Activated CD8-positive, alpha-beta T cell treated with anti-CD3 and anti-CD28 coated beads, Interleukin-2, amount 10 ng/mL, durations not matched to agents 7 days and 5 days (primary cell): Measurements from ENCODE around the gene CDH5. TPM values are rescaled to one million over a fixed set of nuclear protein-coding genes. Genes with fewer than 3 reads are reported as not detected.

Experiments
- ATAC-seq: fragments of 150-1000 bp; cut with Tn5 transposase; one replicate; pipeline ENCODE4 v1.10.0; 2021; ENCODE audit warnings: moderate library complexity
- CTCF ChIA-PET: fragments of 350-600 bp; sonication (Branson Sonifier 250); formaldehyde crosslinking; loops from one replicate; lab custom pipeline; 2021; ENCODE audit warnings: antibody characterized with exemption; lab: Charles Lee
- POLR2A ChIA-PET: fragments of 350-600 bp; sonication (Branson Sonifier 250); formaldehyde crosslinking; loops from one replicate; lab custom pipeline; 2021; ENCODE audit warnings: antibody characterized with exemption; lab: Charles Lee
- DNase-seq: peaks from one replicate; pipeline ENCODE4 v3.0.0-alpha.2; 2020
- H3K27ac Mint-ChIP-seq: one replicate; pipeline ENCODE4 v1.8.0; 2021; ENCODE audit warnings: mild to moderate bottlenecking, mixed read lengths
- H3K27me3 Mint-ChIP-seq: one replicate; pipeline ENCODE4 v1.8.0; 2021; ENCODE audit warnings: low read depth, mixed read lengths
- H3K36me3 Mint-ChIP-seq: one replicate; pipeline ENCODE4 v1.8.0; 2021; ENCODE audit warnings: low read depth, mixed read lengths
- H3K4me1 Mint-ChIP-seq: one replicate; pipeline ENCODE4 v1.8.0; 2021; ENCODE audit warnings: low read depth, mixed read lengths
- H3K4me3 Mint-ChIP-seq: one replicate; pipeline ENCODE4 v1.8.0; 2021; ENCODE audit warnings: mild to moderate bottlenecking, mixed read lengths
- H3K9me3 Mint-ChIP-seq: one replicate; pipeline ENCODE4 v1.8.0; 2022; ENCODE audit warnings: mixed read lengths; ENCODE audit not compliant: insufficient read depth
- total RNA-seq, 2 experiments: library from RNA; stranded (reverse); gene quantifications; one replicate each; pipeline ENCODE4 v1.2.3, GENCODE V29; 2021

The CDH5 gene
- total RNA-seq, 2 experiments from 2014 or later = not detected

- Mint-ChIP-seq H3K27ac (no peak overlapping the region), H3K27me3 (peaks cover 10% of the 10 kb centered on the region), H3K4me3 (no peak overlapping the region), H3K4me1 (no peaks in the 10 kb centered on the region), H3K9me3 (no peaks in the 10 kb centered on the region), H3K36me3 (no peaks in the 10 kb centered on the region)
- ChIA-PET CTCF (no interaction called here), POLR2A (no interaction called here)
- DNase-seq (no peak), ATAC-seq (no peak)
Observed at GRCh38 chr16:66388350-66389139, 22.1 kb downstream of the CDH5 start.

GRCh38 chr16:66389256-66390176, 23.0 kb downstream of the CDH5 start:
- Mint-ChIP-seq H3K9me3 (no peaks in the 10 kb centered on the region), H3K27me3 (peaks cover 10% of the 10 kb centered on the region), H3K4me1 (no peaks in the 10 kb centered on the region), H3K4me3 (no peak overlapping the region), H3K36me3 (no peaks in the 10 kb centered on the region), H3K27ac (no peak overlapping the region)
- CTCF ChIA-PET = no interaction called here
- POLR2A ChIA-PET = no interaction called here
- DNase-seq = no peak
- no peak for ATAC-seq

DNA sequence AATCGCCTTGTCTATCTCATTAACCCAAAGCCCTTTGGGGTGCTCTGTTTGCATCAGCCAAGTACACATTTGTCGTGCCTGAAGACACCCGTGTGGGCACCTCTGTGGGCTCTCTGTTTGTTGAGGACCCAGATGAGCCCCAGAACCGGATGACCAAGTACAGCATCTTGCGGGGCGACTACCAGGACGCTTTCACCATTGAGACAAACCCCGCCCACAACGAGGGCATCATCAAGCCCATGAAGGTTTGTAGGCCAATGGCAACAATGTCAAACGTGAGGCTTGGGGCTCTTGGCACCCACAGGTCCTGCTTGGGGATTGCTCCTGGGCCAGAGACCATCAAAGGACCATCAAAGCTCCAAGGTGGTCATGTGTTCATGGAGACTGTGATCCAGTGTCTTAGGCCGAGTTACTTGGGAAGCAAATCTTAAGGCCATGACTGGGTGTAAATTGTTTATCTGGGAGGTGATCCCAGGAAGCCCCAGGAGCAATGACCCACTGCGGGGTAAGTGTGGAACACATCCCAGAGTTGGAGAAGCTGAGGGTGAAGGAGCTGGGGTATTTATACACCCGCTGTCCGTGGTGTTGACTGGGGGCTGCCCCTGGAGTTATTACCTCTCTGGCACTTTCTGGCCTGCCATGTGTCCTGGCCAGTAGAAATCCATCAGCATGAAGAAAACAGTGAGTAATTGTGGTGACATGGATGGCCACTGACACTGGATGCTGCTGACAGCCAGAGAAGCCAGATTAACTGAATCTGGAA, 24.0 kb downstream of the CDH5 start:
- Mint-ChIP-seq H3K27me3 (peaks cover 11% of the 10 kb centered on the region), H3K4me3 (no peak overlapping the region), H3K27ac (no peak overlapping the region), H3K4me1 (no peaks in the 10 kb centered on the region), H3K9me3 (no peaks in the 10 kb centered on the region), H3K36me3 (no peaks in the 10 kb centered on the region)
- ATAC-seq (no peak), DNase-seq (no peak)
- CTCF ChIA-PET = no interaction called here
- POLR2A ChIA-PET = no interaction called here

DNA sequence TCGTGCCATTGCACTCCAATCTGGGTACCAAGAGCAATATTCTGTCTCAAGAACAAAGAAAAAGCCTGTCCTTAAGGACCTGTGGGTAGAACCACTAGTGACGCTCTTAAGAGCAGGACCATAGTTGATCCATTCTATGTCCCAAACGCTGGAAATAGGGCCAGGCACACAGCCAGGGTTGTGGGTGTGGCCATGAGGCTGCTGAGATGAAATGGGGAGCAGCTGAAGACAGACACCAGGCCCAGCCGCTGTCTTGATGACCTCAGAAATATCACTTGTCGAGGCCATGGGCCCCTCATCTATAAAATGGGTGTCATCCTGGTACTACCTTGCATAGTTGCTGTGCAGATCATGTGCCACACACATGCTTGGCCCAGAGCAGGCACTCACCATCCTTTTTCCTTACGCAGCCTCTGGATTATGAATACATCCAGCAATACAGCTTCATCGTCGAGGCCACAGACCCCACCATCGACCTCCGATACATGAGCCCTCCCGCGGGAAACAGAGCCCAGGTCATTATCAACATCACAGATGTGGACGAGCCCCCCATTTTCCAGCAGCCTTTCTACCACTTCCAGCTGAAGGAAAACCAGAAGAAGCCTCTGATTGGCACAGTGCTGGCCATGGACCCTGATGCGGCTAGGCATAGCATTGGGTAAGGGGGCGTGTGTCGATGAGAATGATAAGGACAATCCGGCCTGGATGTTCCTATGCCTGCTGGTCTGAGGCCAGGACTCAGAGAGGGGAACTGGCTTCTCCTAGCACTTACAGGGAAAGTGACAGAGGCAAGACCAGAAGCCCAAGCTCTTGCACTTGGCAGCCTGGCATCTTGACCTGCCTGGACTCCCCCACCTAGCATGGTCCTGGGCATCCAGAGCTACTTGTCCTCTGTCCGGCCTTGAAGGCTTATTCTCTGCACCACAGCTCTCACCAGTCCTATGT, 25.5 kb downstream of the CDH5 start:
- ATAC-seq = no peak
- H3K27ac Mint-ChIP-seq = no peak overlapping the region

DNA sequence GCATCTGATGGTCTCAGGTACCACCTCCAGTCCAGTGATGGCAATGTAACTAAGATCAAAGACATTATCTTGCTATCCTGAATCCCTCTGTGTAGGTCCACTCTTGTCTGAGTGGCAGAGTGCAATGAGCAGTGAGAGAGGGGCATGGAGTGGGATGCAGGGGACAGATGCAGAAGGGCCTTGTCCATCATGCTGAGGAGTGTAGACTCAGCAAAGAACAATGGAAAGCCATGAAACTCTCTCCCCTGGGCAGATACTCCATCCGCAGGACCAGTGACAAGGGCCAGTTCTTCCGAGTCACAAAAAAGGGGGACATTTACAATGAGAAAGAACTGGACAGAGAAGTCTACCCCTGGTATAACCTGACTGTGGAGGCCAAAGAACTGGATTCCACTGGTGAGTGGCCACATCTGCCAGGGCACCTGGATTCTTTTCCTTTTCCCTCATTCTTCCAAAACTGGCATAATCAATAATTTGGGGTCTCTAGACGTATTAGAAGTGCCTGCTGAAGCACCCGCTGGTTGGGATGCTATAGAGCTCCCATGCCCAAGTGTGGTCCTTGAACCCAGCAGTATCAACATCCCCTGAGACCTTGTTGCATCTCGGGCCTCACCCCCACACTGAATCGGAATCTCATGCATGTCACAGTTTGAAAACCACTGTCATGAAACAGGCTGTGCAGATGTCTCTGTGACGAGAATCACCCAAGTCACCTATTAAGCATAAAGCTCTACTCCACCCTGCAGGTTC, 29.5 kb downstream of the CDH5 start:
- Mint-ChIP-seq H3K36me3 (no peaks in the 10 kb centered on the region), H3K4me1 (no peaks in the 10 kb centered on the region), H3K9me3 (no peaks in the 10 kb centered on the region), H3K27me3 (peaks cover 20% of the 10 kb centered on the region), H3K4me3 (no peak overlapping the region), H3K27ac (no peak overlapping the region)
- POLR2A ChIA-PET = no interaction called here
- CTCF ChIA-PET = interaction anchor here (1.5 kb wide), 1 partner anchor 38 kb away, joined by 4 read pairs; no protein-coding TSS in a partner anchor
- ATAC-seq (no peak), DNase-seq (no peak)

More for the DNA sequence above, 25.5 kb downstream of the CDH5 start:
- Mint-ChIP-seq H3K36me3 (no peaks in the 10 kb centered on the region), H3K9me3 (no peaks in the 10 kb centered on the region), H3K4me1 (no peaks in the 10 kb centered on the region), H3K27me3 (peaks cover 14% of the 10 kb centered on the region), H3K4me3 (no peak overlapping the region)
- POLR2A ChIA-PET = interaction anchor here (0.6 kb wide), 1 partner anchor 33 kb away, joined by 3 read pairs; no protein-coding TSS in a partner anchor
- no peak for DNase-seq
- CTCF ChIA-PET = interaction anchor here (1.4 kb wide), 1 partner anchor 35 kb away, joined by 5 read pairs; no protein-coding TSS in a partner anchor

GRCh38 chr16:66397736-66398433, 31.4 kb downstream of the CDH5 start:
- no peak for ATAC-seq
- ChIA-PET CTCF (no interaction called here), POLR2A (no interaction called here)
- H3K9me3 Mint-ChIP-seq = no peaks in the 10 kb centered on the region
- no peak for DNase-seq
- no peak overlapping the region for H3K27ac Mint-ChIP-seq
- peaks cover 20% of the 10 kb centered on the region for H3K27me3 Mint-ChIP-seq
- H3K4me3 Mint-ChIP-seq = no peak overlapping the region
- no peaks in the 10 kb centered on the region for H3K36me3 Mint-ChIP-seq
- H3K4me1 Mint-ChIP-seq = no peaks in the 10 kb centered on the region

DNA sequence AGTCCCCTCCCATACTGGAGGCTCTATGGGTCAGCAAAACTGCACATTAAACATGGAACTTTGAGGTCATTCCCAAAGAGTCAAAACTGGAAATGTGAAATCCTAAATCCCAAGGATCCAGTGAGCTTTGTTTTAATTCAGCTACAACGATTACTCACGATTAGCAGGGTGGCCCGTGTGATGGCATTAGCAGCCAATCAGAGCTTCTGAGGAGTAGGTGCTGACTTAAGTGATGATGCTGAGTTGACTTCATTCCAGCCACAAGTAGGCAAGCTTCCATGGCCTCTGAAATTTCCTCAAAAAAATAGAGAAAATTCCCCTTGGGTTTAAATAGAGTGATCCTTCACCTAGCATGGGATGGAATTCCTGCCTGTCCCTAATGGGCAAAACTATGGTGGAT, 32.5 kb downstream of the CDH5 start:
- no peaks in the 10 kb centered on the region for H3K4me1 Mint-ChIP-seq
- DNase-seq (no peak), ATAC-seq (no peak)
- no peak overlapping the region for H3K27ac Mint-ChIP-seq
- no peaks in the 10 kb centered on the region for H3K36me3 Mint-ChIP-seq
- H3K4me3 Mint-ChIP-seq = no peak overlapping the region
- no peaks in the 10 kb centered on the region for H3K9me3 Mint-ChIP-seq
- POLR2A ChIA-PET = interaction anchor here (0.7 kb wide), 1 partner anchor 237 kb away, joined by 3 read pairs; no protein-coding TSS in a partner anchor
- CTCF ChIA-PET = no interaction called here
- H3K27me3 Mint-ChIP-seq = peaks cover 18% of the 10 kb centered on the region

- Mint-ChIP-seq H3K4me1 (no peaks in the 10 kb centered on the region), H3K9me3 (no peaks in the 10 kb centered on the region), H3K27me3 (peaks cover 20% of the 10 kb centered on the region), H3K36me3 (no peaks in the 10 kb centered on the region), H3K4me3 (no peak overlapping the region), H3K27ac (no peak overlapping the region)
- DNase-seq (no peak), ATAC-seq (no peak)
- POLR2A ChIA-PET = no interaction called here
- CTCF ChIA-PET = no interaction called here
Observed at GRCh38 chr16:66399930-66400329, 33.4 kb downstream of the CDH5 start.

DNA sequence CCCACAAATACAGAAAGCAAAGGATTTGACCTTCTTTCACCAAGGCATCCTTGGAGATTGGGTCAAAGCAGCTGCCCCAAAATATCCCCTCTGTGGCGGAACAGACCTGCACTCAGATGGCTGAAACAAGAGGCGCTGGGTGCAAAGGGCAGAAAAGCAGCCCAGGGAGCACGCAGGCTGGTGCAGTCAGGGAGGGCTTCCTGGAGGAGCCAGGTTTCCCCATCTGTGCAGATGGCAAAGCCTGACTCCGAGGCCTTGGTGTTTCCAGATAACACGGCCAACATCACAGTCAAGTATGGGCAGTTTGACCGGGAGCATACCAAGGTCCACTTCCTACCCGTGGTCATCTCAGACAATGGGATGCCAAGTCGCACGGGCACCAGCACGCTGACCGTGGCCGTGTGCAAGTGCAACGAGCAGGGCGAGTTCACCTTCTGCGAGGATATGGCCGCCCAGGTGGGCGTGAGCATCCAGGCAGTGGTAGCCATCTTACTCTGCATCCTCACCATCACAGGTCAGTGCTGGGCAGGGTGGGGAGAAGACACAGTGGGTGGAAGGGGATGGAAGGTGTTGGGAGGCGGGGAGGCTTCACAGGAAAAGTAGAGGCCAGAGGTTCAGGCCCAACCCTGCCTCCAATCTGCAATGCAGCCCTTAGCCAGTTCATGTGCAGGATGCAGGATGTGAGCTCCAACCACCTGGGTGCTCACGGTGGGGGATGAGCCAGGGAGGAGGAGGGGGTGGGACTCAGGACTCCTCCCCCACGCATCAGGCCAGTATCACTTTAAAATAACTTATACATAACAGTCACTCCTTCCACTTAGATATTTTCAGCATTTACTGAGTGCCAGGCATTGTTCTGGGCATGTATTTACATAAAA, 34.3 kb downstream of the CDH5 start:
- H3K27ac Mint-ChIP-seq = no peak overlapping the region
- no peak overlapping the region for H3K4me3 Mint-ChIP-seq
- CTCF ChIA-PET = no interaction called here
- H3K9me3 Mint-ChIP-seq = no peaks in the 10 kb centered on the region
- POLR2A ChIA-PET = no interaction called here
- peaks cover 25% of the 10 kb centered on the region for H3K27me3 Mint-ChIP-seq
- ATAC-seq = peak; percentile 30
- no peaks in the 10 kb centered on the region for H3K4me1 Mint-ChIP-seq
- H3K36me3 Mint-ChIP-seq = no peaks in the 10 kb centered on the region
- no peak for DNase-seq
